GM19328 (cell line): ENCODE results near the gene RFX4.

Source experiments
- ATAC-seq: cut with Tn5 transposase; IDR thresholded peaks from one replicate; pipeline ENCODE4 v1.9.1; 2021; ENCODE audit warnings: mild to moderate bottlenecking, moderate library complexity; ENCODE audit not compliant: unreplicated experiment

RFX4 gene

DNA sequence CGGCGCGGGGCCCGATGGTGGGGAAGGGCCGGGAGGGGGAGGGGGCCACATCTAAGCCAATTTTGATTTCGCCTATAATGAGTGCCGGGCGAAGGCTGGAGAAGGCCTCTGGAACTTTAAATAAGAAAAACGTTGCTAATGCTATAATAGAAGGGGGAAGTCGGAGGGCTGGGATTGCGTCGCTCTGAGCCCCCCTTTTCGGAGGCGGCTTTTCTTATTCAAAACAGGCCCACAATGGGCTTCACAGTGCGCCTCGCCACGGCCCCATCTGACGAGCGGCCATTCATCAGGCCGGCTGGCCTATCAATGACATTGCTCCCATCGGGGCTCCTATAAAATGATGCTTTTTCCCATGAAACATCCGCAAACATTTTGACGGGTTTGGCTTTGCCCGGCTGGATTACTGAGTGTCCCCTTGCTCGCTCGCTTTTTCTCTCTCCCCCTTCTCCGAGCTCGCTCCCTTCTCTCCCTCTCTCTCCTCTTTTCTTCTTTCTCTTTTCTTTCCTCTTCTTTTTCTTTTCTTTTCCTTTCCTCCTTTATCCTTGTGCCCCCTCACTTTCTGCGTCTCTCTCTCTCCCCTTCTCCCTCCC lies at the start of gene RFX4:
Gene RFX4 (plus strand): TSS at position 364 of the 590 bp plus-strand sequence. CDS start 317 bp downstream, outside the sequence.
- ATAC-seq, result no peak

- no peak for ATAC-seq
Observed at GRCh38 chr12:106541201-106541600, 41.6 kb upstream of the RFX4 start.

GRCh38 chr12:106551410-106551809 lies 31.4 kb upstream of the RFX4 start:
- no peak for ATAC-seq

GRCh38 chr12:106552228-106552627 lies 30.6 kb upstream of the RFX4 start:
- no peak for ATAC-seq

DNA sequence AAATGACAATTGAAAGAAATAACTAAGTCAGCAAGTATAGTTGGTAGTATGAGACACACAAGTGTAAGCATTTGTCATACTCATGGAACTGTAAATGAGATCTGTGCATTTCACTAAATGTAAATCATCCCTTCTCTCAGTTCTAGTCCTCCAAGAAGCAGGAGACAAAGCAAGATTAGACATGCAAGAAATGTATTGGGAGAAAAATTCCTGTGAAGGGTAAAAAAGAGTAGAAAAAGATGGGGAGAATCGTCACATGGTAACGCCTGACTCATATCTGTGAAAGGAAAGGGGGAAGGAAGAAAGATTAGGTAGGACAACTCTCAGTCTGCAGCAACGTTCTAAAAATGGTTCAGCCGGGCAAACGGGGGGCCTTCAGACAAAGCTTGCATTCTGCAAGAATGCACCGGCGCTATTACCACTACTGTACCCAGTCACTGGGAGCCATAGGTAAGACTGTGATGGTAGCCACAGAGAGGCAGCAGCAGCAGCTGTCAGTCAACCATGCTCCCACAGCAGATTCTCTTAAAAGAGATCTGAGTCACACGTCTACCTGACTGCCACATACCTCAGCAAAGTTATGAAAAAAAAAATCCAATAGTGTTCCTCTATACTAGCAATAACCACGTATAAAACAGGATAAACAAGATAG lies 18.0 kb upstream of the RFX4 start:
- ATAC-seq, result no peak

GRCh38 chr12:106566771-106567170 lies 16.0 kb upstream of the RFX4 start:
- ATAC-seq, result no peak

GRCh38 chr12:106573239-106573638 lies 9.6 kb upstream of the RFX4 start:
- no peak for ATAC-seq

DNA sequence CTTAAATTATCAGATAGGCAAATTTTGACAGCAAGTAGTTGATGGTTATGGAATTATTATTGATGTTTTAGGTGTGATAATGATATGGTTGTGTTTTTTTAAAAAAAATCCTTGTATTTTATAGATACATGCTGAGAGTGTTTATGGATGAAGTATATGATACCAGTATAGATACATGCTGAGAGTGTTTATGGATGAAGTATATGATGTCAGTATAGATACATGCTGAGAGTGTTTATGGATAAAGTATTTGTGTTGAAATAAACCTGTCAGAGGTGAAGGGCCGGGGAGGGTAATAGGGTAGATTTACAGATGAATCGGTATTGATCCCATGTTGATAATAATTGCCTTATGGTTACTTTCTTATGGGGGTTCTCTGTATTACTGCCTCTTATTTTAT lies 6.0 kb upstream of the RFX4 start:
- ATAC-seq, result no peak

DNA sequence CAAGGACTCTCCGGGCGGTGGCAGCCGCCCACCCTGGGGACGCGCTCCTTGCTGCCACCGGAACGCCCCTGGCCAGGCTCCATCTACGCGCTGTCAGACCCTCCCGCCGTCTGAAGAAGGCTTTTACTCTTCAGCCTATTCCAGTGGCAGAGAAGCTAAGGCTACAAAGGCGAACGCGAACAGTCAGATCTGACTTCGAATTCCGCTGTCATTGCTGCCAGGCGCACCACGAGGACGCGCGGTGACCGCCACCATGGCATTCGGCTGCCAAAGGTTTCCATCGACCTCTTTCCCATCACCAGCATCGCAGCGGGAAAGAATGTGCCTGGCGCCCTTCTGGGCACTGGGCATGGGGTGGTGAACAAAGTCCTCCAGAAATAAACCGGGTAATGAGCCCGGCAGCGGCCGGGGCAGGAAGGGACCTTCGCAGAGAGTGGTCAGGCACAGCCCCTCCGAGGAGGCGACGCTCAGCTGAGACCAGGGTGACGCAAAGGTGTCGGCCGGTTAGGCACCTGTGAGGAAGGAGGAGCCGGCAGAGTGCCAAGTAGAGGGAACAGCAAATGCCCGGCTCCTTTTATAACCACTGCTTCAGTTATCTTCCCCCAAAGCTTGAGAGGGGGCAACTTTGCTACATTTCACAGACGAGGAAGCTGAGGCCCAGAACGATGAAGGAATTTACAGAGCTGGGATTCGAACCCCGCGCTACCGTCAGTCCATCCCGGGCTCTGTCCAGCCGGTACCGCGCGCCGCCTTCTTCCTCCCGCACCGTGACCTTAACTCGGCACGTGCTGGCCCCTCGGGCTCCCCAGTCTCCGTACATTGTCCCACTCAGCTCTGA lies 1.9 kb upstream of the RFX4 start:
- ATAC-seq, result no peak

DNA sequence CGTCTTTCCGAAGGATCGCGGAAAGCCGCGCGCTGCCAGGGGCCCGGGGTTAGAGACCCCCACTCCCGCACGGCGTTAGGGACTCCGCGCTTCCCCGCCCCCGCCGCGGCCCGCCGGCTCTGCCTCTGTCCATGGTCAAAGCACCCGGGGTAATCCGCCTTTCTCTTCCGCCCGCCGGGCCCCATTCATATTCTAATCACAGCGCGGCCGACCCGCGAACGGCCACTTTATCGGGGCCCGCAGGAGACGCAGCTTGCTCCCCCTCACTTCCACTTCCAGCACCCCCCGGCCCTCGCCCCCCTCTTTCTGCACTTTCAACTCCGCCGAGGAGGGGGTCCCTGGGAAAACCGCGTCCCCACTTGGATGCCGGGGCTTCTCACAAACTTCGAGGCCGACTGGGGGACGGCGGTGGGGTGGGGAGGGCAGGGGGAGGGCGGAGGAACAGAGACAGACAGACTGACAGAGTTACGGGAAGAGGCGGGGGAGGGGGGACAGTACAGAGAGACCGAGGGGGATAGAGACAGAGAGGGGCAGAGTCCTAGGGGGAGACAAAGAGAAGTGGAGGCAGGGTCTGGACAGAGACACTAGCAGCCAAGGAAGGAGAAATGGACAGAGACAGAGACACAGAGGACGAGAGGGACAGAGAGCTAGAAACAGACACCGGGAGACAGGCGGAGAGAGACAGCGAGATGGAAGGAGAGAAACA lies 1.1 kb upstream of the RFX4 start:
- ATAC-seq, result no peak

GRCh38 chr12:106582249-106582591 lies 584 bp upstream of the RFX4 start:
- ATAC-seq, result no peak

DNA sequence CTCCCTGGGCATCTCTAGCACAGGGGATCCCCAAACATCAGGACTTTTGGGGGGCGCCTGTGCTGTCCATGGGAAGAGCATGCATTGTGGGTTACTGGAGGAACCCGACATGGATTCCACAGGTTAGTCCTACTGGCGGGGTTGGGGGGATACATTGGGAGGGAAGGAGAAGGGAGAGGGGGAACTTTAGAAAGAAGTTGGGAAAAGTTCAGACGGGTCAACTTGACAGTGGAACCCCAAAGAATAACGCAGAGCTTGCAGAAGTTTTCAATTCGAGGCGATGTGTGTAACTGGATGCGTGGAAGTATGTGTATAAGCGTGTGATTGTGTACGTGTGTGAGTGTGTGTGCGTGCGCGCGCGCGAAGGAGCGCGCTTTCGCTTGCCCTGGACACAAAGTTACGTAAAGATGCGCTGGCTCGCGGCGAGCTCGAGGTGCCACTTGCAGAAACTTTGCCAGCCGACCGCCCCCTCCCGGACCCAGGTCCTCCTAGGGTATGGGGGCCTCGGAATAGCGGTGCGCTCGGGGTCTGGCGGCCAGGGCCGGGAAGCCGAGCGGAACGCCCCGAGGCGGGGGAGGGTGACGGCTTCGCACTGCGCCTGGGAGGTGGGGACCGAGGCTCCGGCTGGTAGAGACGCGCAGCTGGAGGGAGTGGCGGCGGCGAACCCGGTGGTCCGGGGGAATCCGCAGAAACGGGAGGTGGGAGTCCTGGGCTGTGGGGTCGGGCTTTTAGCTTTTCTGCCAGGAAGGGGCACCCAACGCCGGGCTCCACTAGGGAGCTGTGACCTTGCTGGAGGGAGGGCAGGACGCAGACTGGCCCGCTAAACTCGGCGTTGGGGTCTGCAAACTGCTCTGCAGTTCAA lies 669 bp downstream of the RFX4 start:
- ATAC-seq, result no peak

DNA sequence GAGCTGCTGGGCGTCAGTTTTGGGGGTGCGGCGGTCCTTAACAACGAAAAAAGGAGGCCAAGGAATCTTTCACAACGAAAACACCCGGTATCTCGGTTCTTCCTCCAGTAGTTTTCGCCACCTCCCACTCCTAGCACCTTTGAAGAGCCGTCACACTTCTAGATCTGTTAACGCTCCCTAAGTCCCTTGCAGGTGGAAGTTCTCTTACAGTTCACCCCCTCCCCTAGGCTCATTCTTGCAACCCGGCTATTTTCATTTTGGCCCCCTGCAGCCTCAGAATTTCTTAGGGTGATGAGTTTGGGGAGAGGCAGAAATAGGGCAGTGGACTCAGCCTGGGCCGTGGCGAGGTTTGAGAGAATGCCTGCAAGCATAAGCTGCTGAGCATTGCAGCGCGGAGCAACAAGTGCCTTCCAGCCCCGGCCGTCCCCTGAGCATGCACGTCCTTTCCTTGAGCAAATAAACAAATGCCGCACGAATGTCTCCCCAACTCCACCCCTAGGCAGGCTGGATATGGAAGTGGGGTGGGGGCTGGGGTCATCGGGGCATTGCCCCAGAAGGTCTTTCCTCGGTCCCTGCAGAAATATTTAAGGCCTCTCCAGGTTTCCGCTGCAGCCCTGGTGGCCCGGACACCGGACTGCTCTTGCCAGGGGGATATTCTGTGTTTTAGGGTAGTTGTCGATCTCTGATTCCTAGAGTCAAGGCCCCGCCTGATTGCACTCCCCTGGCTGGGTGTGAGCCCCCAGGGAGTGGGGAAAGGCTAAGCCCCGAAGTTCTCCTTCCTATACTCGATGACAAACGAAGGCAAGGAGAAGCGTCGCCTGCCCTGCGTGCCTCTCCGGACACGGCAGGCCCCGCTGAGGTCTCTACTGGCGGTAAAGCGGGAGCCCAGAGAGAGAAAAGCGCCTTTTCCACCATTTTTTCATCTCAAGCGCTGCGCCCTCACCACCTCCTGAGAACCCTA lies 1.6 kb downstream of the RFX4 start:
- ATAC-seq, result no peak

GRCh38 chr12:106585105-106585520 lies 2.3 kb downstream of the RFX4 start:
- no peak for ATAC-seq

DNA sequence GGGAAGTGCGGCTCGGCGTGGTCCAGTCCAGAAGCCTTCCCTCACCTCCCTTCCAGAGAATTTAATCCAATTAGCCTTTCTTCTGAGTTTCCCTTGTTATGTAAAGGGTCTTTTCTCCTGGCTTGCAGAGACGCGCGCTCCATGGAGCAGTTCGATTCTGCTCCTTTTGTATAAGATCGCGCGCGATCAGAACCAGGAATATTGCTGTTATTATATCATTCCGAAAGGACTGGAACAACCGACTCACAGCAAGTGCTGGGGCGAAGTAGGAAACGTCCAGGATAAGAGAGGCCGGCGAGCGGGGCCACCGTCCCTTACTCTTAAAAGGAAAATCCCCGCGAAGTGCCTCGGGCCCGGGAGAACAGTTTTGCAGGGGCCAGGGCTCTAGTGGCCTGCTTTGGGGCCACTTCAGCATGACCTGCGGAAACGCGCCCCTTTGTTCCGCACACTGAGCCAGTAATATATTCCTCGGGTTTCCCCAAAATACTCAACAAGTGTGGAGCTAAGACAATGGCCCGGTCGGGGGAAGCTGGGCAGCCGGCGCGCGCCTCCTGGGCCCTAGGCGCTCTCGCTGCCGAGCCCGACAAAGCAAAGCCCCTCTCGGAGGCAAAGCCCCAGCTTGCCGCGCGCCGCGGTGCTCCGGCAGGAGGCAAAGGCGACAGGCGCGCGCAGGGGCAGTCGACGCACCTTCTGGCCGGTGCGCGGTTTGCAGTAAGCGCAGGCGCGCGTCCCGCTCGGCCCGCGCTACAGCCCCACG lies 2.9 kb downstream of the RFX4 start:
- no peak for ATAC-seq

- no peak for ATAC-seq
Observed at GRCh38 chr12:106586278-106586802, 3.5 kb downstream of the RFX4 start.

DNA sequence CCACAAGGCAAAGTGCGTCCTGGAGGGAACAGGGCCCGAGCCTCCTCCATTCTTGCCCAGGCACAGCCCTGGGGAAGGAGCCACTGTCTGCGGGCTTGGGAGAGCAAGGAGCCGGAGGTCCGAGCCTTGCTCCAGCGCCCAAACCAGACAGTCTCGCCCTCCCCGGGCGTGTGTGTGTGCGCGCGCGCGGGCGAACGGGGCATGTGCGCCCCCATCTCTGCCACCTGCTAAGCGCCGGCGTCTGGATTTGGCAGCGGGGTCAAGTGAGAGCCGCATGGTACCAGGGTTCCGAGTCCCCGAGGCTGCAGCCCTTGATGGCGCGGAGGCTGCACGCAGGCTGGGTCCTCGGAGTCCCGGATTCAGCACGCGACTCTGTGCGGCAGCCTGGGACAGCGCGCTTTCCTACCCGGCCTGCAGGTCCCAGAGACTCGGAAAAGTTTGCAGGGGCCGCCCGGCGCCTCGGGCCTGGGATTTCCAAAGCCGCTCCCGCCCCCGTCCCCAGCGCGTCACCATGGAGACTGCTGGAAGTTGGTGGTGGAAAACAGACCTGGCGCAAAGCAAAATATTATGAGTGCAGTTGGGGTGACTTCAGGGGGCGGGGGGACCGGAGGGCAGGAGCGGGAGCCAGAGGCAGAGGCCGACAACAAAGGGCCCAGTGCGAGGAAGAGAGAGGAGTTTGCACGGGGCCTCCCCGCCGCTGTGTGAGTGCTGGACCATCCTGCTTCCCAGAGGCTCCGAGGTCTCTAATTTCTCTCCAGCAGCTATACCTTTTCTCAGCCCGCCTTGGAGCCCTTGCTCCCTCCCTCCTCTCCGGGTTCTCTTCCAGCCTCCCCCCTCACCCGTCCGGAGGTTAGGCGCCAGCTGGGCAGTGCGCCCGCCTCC lies 4.2 kb downstream of the RFX4 start:
- ATAC-seq, result no peak
